HepG2 (cell line): ENCODE data around the gene ALDH3A1. TPM values are rescaled to one million over a fixed set of nuclear protein-coding genes. Genes with fewer than 3 reads are reported as not detected.

Source experiments
- DMAP1 ChIP-seq: IDR thresholded peaks from 2 replicates; pipeline ENCODE4 v1.6.1; 2016
- FOSL2 ChIP-seq: sonication (generic); formaldehyde crosslinking; IDR thresholded peaks from 2 replicates; pipeline ENCODE4 v1.4.0; 2020; ENCODE audit warnings: missing genetic modification reagents
- FOXJ3 ChIP-seq: sonication (generic); formaldehyde crosslinking; IDR thresholded peaks from 2 replicates; pipeline ENCODE4 v1.4.0; 2020; ENCODE audit warnings: missing genetic modification reagents, mild to moderate bottlenecking, borderline replicate concordance
- HMGA1 ChIP-seq: sonication (generic); formaldehyde crosslinking; conservative IDR thresholded peaks from 2 replicates; pipeline ENCODE4 v1.4.0; 2020; ENCODE audit warnings: missing genetic modification reagents
- KMT2A ChIP-seq: sonication (generic); formaldehyde crosslinking; IDR thresholded peaks from 2 replicates; pipeline ENCODE4 v1.4.0; 2020; ENCODE audit warnings: missing genetic modification reagents
- NR2F6 ChIP-seq, 2 experiments: IDR thresholded peaks; 2 replicates each; pipeline ENCODE4 v1.6.1; 2016; ENCODE audit warnings: antibody characterized with exemption in 1 of 2, mild to moderate bottlenecking in 1 of 2
- PAF1 ChIP-seq: IDR thresholded peaks from 2 replicates; pipeline ENCODE4 v1.6.1; 2016; ENCODE audit warnings: missing genetic modification reagents, missing compliant biosample characterization
- REL ChIP-seq: sonication (generic); formaldehyde crosslinking; conservative IDR thresholded peaks from 2 replicates; pipeline ENCODE4 v1.8.0; 2022; ENCODE audit warnings: mild to moderate bottlenecking, missing genetic modification reagents, moderate library complexity
- SCMH1 ChIP-seq: sonication (generic); formaldehyde crosslinking; IDR thresholded peaks from 2 replicates; pipeline ENCODE4 v1.9.0; 2021; ENCODE audit warnings: missing genetic modification reagents, mild to moderate bottlenecking, borderline replicate concordance
- SRSF1 ChIP-seq: fragments of 200-400 bp; formaldehyde crosslinking; optimal IDR thresholded peaks from 2 replicates; pipeline ENCODE3; 2017; ENCODE audit warnings: mild to moderate bottlenecking, low read depth, low read length, moderate library complexity
- ZIK1 ChIP-seq: sonication (generic); formaldehyde crosslinking; IDR thresholded peaks from 2 replicates; pipeline ENCODE4 v1.5.0; 2020; ENCODE audit warnings: mild to moderate bottlenecking, low read depth, missing genetic modification reagents, borderline replicate concordance
- ZNF547 ChIP-seq: sonication (generic); formaldehyde crosslinking; IDR thresholded peaks from 2 replicates; pipeline ENCODE4 v1.5.1; 2020; ENCODE audit warnings: mild to moderate bottlenecking, missing genetic modification reagents
- ZNF552 ChIP-seq: sonication (generic); formaldehyde crosslinking; IDR thresholded peaks from 2 replicates; pipeline ENCODE4 v1.9.0; 2022; ENCODE audit warnings: missing genetic modification reagents, mild to moderate bottlenecking, borderline replicate concordance
- ZNF557 ChIP-seq: sonication (generic); formaldehyde crosslinking; IDR thresholded peaks from 2 replicates; pipeline ENCODE4 v1.4.0; 2020; ENCODE audit warnings: missing genetic modification reagents
- ZNF772 ChIP-seq: sonication (generic); formaldehyde crosslinking; IDR thresholded peaks from 2 replicates; pipeline ENCODE4 v1.5.0; 2020; ENCODE audit warnings: mild to moderate bottlenecking, missing genetic modification reagents
- polyA plus RNA-seq, 8 experiments: library from polyadenylated mRNA; depleted of rRNA in 3 of 8; stranded (reverse) in 7 of 8; unstranded in 1 of 8; fragments of >200 nt; fragmentation: Illumina TruSeq in 4 of 8; extraction: Trizol in 4 of 8; gene quantifications; 2 replicates each; pipeline versions ENCODE4 v1.2.1 to v1.2.3, GENCODE V29; 2011 to 2016; ENCODE audit warnings: low read depth in 4 of 8, missing spikeins in 1 of 8, mixed read lengths in 1 of 8; ENCODE audit not compliant: insufficient read depth in 1 of 8
- total RNA-seq, 5 experiments: library from RNA; depleted of rRNA; stranded (reverse); fragments of >200 nt; fragmentation: Illumina TruSeq; extraction: Trizol; gene quantifications; 2 replicates each; pipeline ENCODE4 v1.2.3, GENCODE V29; 2016; ENCODE audit warnings: low read depth in 1 of 5
- TF ChIP-seq, protein P1 (sequence below): IDR thresholded peaks from 2 replicates; pipeline ENCODE4 v1.6.1; 2016; ENCODE audit warnings: low read depth, borderline replicate concordance
- TF ChIP-seq, protein P2 (sequence below): IDR thresholded peaks from 2 replicates; pipeline ENCODE4 v1.6.1; 2016; ENCODE audit warnings: mild to moderate bottlenecking, missing biosample characterization, missing genetic modification reagents
- TF ChIP-seq, protein P3 (sequence below): sonication (generic); formaldehyde crosslinking; IDR thresholded peaks from 2 replicates; pipeline ENCODE4 v1.4.0; 2020; ENCODE audit warnings: missing genetic modification reagents
- TF ChIP-seq, protein P4 (sequence below): sonication (generic); formaldehyde crosslinking; IDR thresholded peaks from 2 replicates; pipeline ENCODE4 v1.4.0; 2020; ENCODE audit warnings: missing genetic modification reagents
- TF ChIP-seq, protein P5 (sequence below): sonication (generic); formaldehyde crosslinking; conservative IDR thresholded peaks from 2 replicates; pipeline ENCODE4 v1.4.0; 2020; ENCODE audit warnings: mild to moderate bottlenecking, missing genetic modification reagents, moderate library complexity
- TF ChIP-seq, protein P6 (sequence below): IDR thresholded peaks from 2 replicates; pipeline ENCODE4 v1.6.1; 2016; ENCODE audit warnings: missing compliant biosample characterization, missing genetic modification reagents, borderline replicate concordance

Gene ALDH3A1
- total and polyA plus RNA-seq, 2 of the 13 experiments (the other 11 are each of a cell fraction or from before 2014, with no cell fraction given), result 0.07 to 0.62 TPM

DNA sequence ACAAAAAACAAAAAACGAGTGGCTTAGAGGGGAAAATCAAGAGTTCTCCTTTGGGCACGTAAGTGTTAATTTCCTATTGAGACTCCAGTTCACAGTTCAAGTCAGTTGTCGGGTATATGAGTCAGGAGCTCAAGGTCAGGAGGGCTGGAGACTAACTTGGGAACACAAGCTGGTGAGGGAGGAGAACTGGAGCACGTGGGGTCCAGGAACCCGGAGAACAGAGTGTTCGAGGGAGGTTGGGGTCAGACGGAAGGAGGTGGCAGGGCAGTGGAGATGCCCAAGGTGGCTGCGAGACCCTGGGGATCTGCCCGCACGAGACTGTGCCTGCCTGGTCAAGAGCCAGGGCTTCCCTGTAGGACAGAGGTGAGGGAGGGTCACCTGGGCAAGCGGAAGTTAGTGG is 12.0 kb downstream of the ALDH3A1 start (continued):
- TF ChIP-seq FOXJ3 (CRISPR knock-in tag), result no peak
- TF ChIP-seq, protein P1, sequence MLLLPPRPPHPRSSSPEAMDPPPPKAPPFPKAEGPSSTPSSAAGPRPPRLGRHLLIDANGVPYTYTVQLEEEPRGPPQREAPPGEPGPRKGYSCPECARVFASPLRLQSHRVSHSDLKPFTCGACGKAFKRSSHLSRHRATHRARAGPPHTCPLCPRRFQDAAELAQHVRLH (CRISPR knock-in tag), result no peak
- TF ChIP-seq, protein P2, sequence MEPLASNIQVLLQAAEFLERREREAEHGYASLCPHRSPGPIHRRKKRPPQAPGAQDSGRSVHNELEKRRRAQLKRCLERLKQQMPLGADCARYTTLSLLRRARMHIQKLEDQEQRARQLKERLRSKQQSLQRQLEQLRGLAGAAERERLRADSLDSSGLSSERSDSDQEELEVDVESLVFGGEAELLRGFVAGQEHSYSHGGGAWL (CRISPR knock-in tag), result no peak
- TF ChIP-seq REL, result no peak
- TF ChIP-seq, protein P3, sequence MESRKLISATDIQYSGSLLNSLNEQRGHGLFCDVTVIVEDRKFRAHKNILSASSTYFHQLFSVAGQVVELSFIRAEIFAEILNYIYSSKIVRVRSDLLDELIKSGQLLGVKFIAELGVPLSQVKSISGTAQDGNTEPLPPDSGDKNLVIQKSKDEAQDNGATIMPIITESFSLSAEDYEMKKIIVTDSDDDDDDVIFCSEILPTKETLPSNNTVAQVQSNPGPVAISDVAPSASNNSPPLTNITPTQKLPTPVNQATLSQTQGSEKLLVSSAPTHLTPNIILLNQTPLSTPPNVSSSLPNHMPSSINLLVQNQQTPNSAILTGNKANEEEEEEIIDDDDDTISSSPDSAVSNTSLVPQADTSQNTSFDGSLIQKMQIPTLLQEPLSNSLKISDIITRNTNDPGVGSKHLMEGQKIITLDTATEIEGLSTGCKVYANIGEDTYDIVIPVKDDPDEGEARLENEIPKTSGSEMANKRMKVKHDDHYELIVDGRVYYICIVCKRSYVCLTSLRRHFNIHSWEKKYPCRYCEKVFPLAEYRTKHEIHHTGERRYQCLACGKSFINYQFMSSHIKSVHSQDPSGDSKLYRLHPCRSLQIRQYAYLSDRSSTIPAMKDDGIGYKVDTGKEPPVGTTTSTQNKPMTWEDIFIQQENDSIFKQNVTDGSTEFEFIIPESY (CRISPR knock-in tag), result peak; percentile 39; the same call in 1 of the 2 replicates
- TF ChIP-seq ZNF557, result no peak
- TF ChIP-seq, protein P4, sequence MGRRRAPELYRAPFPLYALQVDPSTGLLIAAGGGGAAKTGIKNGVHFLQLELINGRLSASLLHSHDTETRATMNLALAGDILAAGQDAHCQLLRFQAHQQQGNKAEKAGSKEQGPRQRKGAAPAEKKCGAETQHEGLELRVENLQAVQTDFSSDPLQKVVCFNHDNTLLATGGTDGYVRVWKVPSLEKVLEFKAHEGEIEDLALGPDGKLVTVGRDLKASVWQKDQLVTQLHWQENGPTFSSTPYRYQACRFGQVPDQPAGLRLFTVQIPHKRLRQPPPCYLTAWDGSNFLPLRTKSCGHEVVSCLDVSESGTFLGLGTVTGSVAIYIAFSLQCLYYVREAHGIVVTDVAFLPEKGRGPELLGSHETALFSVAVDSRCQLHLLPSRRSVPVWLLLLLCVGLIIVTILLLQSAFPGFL (CRISPR knock-in tag), result no peak
- TF ChIP-seq PAF1 (CRISPR knock-in tag), result no peak
- TF ChIP-seq, protein P5, sequence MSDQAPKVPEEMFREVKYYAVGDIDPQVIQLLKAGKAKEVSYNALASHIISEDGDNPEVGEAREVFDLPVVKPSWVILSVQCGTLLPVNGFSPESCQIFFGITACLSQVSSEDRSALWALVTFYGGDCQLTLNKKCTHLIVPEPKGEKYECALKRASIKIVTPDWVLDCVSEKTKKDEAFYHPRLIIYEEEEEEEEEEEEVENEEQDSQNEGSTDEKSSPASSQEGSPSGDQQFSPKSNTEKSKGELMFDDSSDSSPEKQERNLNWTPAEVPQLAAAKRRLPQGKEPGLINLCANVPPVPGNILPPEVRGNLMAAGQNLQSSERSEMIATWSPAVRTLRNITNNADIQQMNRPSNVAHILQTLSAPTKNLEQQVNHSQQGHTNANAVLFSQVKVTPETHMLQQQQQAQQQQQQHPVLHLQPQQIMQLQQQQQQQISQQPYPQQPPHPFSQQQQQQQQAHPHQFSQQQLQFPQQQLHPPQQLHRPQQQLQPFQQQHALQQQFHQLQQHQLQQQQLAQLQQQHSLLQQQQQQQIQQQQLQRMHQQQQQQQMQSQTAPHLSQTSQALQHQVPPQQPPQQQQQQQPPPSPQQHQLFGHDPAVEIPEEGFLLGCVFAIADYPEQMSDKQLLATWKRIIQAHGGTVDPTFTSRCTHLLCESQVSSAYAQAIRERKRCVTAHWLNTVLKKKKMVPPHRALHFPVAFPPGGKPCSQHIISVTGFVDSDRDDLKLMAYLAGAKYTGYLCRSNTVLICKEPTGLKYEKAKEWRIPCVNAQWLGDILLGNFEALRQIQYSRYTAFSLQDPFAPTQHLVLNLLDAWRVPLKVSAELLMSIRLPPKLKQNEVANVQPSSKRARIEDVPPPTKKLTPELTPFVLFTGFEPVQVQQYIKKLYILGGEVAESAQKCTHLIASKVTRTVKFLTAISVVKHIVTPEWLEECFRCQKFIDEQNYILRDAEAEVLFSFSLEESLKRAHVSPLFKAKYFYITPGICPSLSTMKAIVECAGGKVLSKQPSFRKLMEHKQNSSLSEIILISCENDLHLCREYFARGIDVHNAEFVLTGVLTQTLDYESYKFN, result peak; percentile 49; the same call in 1 of the 2 replicates
- TF ChIP-seq SCMH1, result no peak
- TF ChIP-seq DMAP1 (CRISPR knock-in tag), result no peak
- no peak for TF ChIP-seq KMT2A (CRISPR knock-in tag)
- TF ChIP-seq ZNF772 (CRISPR knock-in tag), result no peak
- TF ChIP-seq FOSL2 (CRISPR knock-in tag), result peak; percentile 69
- TF ChIP-seq ZIK1 (CRISPR knock-in tag), result no peak
- no peak for TF ChIP-seq ZNF547
- TF ChIP-seq, protein P6, sequence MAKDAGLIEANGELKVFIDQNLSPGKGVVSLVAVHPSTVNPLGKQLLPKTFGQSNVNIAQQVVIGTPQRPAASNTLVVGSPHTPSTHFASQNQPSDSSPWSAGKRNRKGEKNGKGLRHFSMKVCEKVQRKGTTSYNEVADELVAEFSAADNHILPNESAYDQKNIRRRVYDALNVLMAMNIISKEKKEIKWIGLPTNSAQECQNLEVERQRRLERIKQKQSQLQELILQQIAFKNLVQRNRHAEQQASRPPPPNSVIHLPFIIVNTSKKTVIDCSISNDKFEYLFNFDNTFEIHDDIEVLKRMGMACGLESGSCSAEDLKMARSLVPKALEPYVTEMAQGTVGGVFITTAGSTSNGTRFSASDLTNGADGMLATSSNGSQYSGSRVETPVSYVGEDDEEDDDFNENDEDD (CRISPR knock-in tag), result peak; percentile 54; the same call in 1 of the 2 replicates
- no peak for TF ChIP-seq HMGA1 (CRISPR knock-in tag)
- no peak for TF ChIP-seq NR2F6 (IDR thresholded peaks at IDR 0.05)
- TF ChIP-seq NR2F6 (CRISPR knock-in tag; IDR thresholded peaks at IDR 0.05), result 0 out of 2 replicates have a peak, but pooled peaks have one; percentile 28
- TF ChIP-seq ZNF552 (CRISPR knock-in tag), result no peak
- TF ChIP-seq SRSF1, result no peak
